Activated CD4-positive, alpha-beta T cell treated with anti-CD3 and anti-CD28 coated beads, Interleukin-2, amount 10 ng/mL, durations not matched to agents 24 days and 14 days (primary cell): Measurements from ENCODE around the gene ZNF224. TPM values are rescaled to one million over a fixed set of nuclear protein-coding genes. Genes with fewer than 3 reads are reported as not detected.

Experiments used
- total RNA-seq: library from RNA; stranded (reverse); gene quantifications from 2 replicates; pipeline ENCODE4 v1.2.3, GENCODE V29; 2022

The ZNF224 gene
- total RNA-seq, 1 donor from 2014 or later = 17.4 TPM

Other genes with a start within 250 kb of the ZNF224 start
- 0.49 and 1.4 TPM in 2 replicates for gene ZNF404, start 210.4 kb upstream of the ZNF224 start, total RNA-seq
- 9.4 and 10.3 TPM in 2 replicates for gene ZNF45, start 159.1 kb upstream of the ZNF224 start, total RNA-seq
- gene ZNF221, start 143.1 kb upstream of the ZNF224 start, total RNA-seq = 0.58 and 0.64 TPM in 2 replicates
- 4.6 and 6.6 TPM in 2 replicates for gene ZNF155, start 110.2 kb upstream of the ZNF224 start, total RNA-seq
- 2.4 and 4.5 TPM in 2 replicates for gene ZNF230, start 91.4 kb upstream of the ZNF224 start, total RNA-seq
- 1.1 and 1.8 TPM in 2 replicates for gene ZNF222, start 69.0 kb upstream of the ZNF224 start, total RNA-seq
- gene ZNF223, start 42.3 kb upstream of the ZNF224 start, total RNA-seq = 0.40 TPM in 1 of 2 replicates, not detected in the other
- 1.2 TPM in 2 replicates for gene ZNF284, start 22.2 kb upstream of the ZNF224 start, total RNA-seq
- gene ZNF225, start 19.0 kb downstream of the ZNF224 start, total RNA-seq = 2.7 and 3.2 TPM in 2 replicates
- 10.9 and 12.9 TPM in 2 replicates for gene ZNF234, start 47.2 kb downstream of the ZNF224 start, total RNA-seq
- 10.4 and 12.3 TPM in 2 replicates for gene ZNF226, start 70.7 kb downstream of the ZNF224 start, total RNA-seq
- gene ZNF227, start 118.2 kb downstream of the ZNF224 start, total RNA-seq = 17.8 and 18.8 TPM in 2 replicates
- 0.12 TPM in 1 of 2 replicates, not detected in the other for gene ZNF233, start 165.5 kb downstream of the ZNF224 start, total RNA-seq
- gene ZNF235, start 210.7 kb downstream of the ZNF224 start, total RNA-seq = 2.8 and 3.1 TPM in 2 replicates